DMS 273 treated with DMSO at 0.1 percent for 48 hours (cell line): ENCODE measurements around the gene USP6NL.

Experiments
- DNase-seq: peaks from one replicate; lab custom pipeline; 2025; lab: John Stamatoyannopoulos, UW

The USP6NL gene

GRCh38 chr10:11616021-11616420, 4.6 kb upstream of the USP6NL start:
- no peak for DNase-seq

GRCh38 chr10:11615396-11615795, 3.9 kb upstream of the USP6NL start:
- no peak for DNase-seq

DNA sequence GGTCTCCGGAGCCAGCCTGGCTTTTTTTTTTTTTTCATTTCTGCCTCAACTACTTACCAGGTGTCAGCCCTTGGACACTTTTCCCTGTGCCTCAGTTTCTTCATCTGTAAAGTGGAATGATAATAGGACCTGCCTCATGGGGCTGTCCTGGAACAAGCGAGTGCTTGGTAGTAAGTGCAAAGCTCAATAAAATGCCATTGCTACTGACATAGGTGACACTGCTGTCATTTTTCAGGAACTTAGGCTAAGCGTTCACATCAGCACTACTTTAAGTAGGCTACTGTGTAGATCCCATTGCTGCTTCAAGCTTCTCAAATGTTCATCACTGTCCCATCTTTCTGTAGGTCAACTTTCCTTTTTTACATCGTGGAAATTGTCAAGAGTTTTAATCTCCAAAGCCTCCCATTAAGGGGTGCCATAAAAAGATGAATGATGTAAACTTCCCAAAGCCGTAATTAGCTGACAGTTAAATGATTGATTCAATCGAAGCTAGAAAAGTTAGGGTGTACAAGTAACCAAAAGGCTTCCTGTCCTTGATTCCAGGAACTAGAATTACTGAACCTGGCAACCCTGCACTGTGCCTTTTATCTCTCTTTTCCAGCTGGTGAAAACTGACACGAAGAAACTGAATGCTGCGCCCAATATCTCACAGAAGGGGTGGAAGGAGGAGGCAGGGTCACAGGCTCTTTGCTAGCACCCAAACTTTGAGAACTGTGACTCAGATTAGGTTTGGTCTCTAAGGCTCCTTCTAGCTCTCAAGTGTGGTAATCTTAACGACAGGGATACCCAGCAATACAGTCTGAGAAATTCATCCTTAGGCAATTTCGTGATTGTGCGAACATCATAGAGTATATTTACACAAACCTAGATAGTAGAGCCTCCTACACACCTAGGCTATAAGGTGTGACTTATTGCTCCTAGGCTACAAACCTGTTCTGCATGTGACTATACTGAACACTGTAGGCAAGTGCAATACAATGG, 861 bp upstream of the USP6NL start:
- no peak for DNase-seq

GRCh38 chr10:11610826-11611247, 613 bp downstream of the USP6NL start:
- no peak for DNase-seq

DNA sequence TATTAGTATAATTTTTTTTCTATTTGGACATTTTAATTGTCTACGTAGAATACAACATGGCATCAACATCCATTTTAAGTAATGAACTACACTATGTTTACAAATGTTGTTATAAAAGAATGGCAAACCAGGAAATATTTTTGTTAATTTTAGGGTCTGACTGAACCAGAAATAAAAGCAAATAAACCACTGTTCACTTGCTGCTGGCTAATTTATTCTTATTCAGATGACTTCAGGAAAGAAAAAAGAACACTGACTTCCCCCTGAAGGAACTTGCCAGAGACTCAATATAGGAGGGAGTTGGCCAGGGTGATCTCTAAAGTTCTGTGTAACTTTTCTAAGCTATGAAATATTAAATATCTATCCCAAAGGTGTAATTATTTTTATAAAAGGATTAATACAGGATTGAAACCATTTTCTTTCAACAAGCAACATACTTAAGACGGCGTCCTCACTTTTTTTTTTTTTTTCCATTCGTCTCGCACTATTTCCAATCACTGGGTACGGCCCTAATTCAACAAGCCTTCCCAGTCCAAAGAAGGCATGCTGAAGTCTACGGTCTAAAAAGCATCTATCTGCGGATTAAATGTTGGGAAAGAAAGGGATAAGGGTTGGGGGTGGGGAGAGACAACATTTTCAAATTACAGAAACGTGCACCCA, 1.2 kb downstream of the USP6NL start:
- DNase-seq: no peak

DNA sequence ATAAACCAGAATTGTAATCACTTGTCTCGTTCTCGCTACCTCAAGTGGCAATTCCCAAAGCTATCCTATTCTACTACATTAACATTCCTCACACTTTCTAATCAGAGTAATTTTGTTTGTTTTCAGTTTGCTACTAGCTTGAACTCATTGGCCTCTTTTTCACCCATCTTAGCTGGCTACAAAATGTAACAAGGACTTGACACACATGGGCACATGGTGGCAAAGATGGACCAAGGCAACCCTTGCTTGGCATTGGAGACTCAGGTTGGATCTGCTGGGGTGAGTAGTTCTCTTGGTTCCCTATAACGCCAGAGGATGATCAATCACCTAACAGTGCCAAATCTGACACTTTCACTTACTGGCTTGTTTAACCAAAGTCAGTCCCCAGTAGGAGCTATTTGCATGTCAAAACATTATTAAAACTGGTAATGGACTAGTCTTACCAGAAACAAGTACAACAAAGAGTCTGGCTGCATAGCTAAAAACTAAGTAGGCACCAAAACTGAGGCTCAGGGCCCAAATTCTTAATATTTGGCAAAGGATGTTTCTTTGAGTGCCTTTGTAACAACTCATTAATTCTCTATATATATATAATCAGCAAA, 1.9 kb downstream of the USP6NL start:
- no peak for DNase-seq

DNA sequence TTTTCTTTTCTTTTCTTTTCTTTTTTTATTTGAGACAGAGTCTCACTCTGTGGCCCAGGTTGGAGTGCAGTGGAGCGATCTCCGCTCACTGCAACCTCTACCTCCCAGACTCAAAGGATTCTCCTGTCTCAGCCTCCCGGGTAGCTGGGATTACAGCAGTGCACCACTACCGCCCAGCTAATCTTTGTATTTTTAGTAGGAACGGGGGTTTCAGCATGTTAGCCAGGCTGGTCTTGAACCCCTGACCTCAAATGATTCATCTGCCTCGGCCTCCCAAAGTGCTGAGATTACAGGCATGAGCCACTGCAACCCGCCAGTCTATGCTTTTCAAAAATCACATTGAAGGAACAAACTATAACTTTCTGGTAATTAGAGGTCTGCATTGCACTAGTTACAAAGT, 2.4 kb downstream of the USP6NL start:
- DNase-seq: no peak

DNA sequence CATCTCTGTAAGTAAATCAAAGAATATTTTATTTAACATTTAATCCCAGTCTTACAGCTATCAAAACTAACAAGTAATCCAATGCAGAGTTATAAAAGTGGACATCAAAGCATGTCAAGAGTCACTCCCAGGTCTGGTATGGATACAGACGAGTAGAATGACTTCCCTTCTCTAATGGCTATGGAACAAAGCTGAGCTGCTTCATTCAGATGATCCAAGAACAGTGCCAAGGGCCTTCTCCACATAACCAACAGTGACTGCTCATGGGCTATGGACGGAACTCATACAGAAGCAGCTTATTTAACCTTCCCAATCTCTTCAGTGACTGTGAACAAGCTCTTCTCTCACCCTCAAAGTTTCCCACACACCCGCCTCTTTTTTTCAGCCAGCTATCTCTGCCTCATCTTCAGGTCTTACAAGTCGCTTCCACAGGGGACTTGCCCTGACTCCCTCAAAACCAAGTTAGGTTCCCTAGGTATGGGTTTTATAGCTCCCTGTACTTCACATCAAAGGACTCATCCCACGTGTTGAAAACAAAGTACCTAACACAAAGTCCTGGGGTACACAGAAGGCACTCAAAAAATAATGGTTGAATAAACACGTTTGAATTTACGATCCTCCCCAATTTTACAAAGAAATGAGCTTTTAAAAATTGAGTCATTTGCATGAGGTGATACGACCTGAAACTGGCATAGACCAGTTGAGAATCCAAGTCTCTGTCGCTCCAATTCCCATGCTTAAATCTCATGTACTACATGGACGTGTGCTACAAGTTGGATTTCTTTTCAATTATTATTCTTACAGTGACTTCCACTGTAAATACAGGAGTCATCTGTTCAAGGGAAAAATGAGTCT, 3.1 kb downstream of the USP6NL start:
- no peak for DNase-seq

DNA sequence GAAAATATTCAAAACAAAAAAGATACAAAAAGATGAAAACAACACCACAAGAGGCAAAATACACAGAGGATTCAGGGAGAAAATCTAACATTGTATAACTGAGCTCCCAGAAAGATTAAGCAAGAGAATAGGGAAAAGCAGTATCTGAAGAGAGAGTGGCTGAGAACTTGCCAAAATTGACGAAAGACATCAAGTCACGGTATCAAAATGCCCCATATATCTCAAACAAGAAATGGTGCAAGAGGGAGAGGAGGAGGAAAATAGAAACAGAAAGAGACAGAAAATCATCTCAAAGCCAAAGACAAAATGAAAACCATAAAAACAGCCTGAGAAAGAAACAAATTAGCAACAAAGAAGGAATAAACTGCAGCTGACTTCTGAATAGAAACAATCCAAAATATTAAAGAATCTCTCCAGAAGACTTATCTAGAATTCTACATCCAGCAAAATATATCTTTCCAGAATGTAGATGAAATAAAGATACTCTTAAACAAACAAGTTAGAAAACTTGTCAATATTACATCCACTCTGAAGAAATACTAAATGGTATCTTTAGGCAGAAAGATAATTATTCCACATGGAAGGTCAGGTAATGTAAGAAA, 5.5 kb downstream of the USP6NL start:
- no peak for DNase-seq

DNA sequence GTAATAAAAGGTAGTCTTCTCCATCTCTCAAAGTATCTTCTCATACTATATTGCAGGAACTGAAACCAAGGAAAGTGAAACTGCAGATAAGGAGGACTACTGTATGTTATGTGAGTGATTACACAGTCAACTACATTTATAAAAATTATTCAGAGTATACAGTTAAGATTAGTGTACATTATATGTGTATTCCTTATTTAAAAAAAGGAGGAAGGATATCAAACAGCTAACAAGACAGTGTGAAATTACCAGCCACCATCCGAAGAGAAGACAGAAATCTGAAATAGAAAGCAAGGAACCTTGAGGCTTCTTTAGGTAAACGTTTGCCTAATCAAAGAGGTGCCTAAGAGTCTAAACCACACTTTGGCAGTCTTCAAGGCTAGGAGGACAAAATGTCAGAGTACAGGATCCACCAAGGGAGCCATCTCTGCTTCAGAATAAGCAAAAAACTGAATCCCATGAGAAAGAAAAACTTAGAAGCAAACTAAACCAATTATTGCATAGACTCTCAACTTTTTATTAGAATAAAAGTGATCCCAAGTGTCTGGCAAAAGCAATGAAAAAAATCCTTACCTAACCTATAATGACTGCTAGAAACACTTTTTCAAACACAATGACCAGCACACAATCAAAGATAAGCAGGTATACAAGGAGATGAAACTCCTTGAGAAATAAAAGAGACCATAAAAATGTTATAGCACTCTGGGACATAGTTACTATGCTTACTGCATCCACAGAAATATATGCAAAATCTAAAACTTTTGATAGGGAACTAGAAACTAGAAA, 6.4 kb downstream of the USP6NL start:
- DNase-seq: no peak

DNA sequence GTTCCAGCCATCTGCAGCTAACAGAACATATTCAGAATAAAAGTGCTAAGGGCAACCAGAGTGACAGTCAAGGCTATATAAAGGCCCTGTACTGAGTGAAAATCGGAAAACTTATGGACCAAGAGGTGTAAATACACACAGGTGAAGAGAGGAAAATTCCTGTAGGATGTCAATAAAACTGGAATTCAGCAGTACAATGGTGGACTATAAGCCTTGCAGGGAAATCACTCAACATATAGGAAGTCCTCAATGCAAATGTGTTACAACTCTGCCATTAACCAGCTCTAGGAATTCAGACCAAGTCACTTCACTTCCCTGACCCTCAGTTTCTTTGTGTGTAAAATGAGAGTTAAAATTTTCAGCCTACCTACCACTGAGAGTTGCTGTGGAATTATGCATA, 7.7 kb downstream of the USP6NL start:
- DNase-seq: no peak

GRCh38 chr10:11602919-11603523, 8.4 kb downstream of the USP6NL start:
- DNase-seq: no peak

DNA sequence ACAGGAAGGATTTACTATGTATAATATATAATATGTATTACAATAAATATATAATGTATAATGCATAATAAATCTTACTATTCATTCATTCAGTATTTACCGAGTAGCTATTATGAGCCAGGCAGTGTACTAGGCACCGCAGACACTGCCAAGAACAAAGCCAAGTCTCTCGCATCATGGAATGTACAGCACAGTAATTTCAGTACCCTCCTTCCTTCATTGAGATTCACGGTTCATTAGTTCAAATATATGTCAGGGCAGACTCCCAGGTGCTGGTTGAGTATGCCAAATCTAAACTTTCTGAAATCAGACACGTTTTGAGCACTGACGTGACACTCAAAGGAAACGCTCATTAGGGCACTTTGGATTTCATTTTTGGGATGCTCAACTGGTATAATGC, 9.1 kb downstream of the USP6NL start:
- DNase-seq: no peak

DNA sequence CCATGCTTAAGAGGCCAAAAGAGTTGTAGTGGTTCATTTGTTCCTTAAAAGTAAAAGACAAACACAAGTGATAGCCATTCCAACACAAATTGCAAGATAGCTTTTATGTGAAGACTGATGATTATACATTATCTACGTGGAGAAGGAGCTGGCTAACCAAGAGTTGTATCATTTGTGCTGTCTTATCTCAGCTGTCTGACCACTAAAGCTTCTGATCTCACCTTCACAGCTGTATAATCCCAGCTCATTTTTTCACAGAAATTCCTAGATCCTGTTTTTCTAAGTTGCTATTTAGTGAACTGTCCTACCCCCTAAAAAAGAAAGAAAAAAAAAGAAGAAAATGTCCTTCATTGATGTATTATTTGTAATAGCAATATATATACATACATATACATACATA, 9.8 kb downstream of the USP6NL start:
- DNase-seq: no peak

GRCh38 chr10:11600280-11600679, 11.2 kb downstream of the USP6NL start:
- no peak for DNase-seq

GRCh38 chr10:11598712-11599397, 12.6 kb downstream of the USP6NL start:
- no peak for DNase-seq

GRCh38 chr10:11597470-11597869, 14.0 kb downstream of the USP6NL start:
- no peak for DNase-seq

- no peak for DNase-seq
Observed at GRCh38 chr10:11595395-11595692, 16.1 kb downstream of the USP6NL start.

GRCh38 chr10:11594589-11595394, 16.7 kb downstream of the USP6NL start:
- no peak for DNase-seq
